Camera-type eye (tissue), 1 donor: ENCODE data around the gene NAP1L2. TPM values are rescaled to one million over a fixed set of nuclear protein-coding genes. Genes with fewer than 3 reads are reported as not detected.

Experiments
- total RNA-seq: library from RNA; depleted of rRNA; stranded (reverse); fragments of >200 nt; gene quantifications from one replicate; pipeline ENCODE4 v1.2.3, GENCODE V29; 2014

The NAP1L2 gene, protein sequence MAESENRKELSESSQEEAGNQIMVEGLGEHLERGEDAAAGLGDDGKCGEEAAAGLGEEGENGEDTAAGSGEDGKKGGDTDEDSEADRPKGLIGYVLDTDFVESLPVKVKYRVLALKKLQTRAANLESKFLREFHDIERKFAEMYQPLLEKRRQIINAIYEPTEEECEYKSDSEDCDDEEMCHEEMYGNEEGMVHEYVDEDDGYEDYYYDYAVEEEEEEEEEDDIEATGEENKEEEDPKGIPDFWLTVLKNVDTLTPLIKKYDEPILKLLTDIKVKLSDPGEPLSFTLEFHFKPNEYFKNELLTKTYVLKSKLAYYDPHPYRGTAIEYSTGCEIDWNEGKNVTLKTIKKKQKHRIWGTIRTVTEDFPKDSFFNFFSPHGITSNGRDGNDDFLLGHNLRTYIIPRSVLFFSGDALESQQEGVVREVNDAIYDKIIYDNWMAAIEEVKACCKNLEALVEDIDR
- total RNA-seq = 16.2 TPM

DNA sequence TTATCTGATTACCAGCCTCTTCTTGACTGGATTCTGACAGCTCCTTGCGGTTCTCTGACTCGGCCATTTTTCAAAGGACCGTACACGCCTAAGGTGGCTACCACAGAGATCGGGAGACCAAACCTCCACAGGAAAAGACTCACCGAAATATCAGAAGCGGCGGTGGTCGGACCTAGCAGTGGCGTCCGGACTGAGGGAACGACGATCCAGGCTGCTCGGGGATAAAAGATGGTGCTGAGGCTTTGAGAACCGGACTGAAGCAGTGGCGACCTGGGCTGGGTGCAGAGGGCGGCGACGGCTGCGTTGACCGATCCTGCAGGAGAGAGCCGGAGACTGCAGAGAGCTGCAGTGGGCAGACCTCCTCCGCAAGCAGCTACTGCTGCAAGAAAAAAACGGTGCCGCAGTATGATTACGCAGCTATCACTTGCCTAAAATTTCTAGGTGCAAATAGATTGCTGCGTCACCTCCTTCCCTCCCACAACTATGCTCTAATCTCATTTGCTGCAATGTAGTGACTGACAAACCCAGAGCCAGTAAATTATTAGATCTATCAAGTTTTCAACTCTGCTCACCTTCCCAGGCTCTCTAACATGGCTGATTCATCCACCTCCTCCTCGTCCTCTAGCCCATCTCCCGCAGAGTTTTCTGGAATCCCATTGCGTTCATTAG is at the start of gene NAP1L2:
Gene NAP1L2 (minus strand): TSS at position 426 of the 669 bp plus-strand sequence. CDS start 359 bp downstream, at position 67.

Other genes with a start within 250 kb of the NAP1L2 start
- gene PABPC1L2B, start 211.9 kb downstream of the NAP1L2 start, total RNA-seq = 0.38 TPM
- not detected for gene PABPC1L2A, start 135.3 kb downstream of the NAP1L2 start, total RNA-seq
- not detected for gene CDX4, start 232.2 kb upstream of the NAP1L2 start, total RNA-seq